ENCODE measurements around the gene CCDC85A.

Gene CCDC85A

DNA sequence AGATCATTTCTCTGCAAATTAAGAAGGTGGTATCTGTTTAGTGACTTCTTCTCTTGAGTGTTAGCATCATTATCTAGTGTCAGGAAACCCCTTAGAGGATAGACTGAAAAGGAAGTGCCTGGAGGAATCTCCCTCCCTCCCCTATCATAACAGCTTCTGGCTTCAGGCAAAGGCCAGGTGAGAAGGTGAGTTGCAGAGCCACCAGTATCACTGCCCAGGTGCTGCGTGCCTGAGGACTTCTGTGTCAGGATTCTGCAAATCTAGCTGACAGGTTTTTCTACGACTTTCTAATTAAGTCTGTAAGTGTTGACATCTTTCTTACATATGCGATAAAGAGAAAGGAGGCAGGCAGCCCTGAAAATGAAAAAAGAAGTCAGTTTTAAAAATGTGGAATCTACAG is 111.9 kb downstream of the CCDC85A start:
- no peak overlapping the region for H3K9ac ChIP-seq (ENCODE audit: low read length in 2 of 2)
- no peaks in the 10 kb centered on the region for H3K9me3 ChIP-seq (ENCODE audit: control insufficient read depth in 2 of 2, low read length in 2 of 2)
- no peak overlapping the region for H3K4me3 ChIP-seq (ENCODE audit: low read length in 2 of 2)
- H3K27ac ChIP-seq (ENCODE audit: low read length) = no peak overlapping the region
- H3K4me1 ChIP-seq (ENCODE audit: control insufficient read depth, insufficient read depth, low read length) = no peaks in the 10 kb centered on the region
- no peaks in the 10 kb centered on the region for H3K36me3 ChIP-seq (ENCODE audit: control insufficient read depth in 2 of 2, insufficient read depth in 2 of 2, low read length in 2 of 2)
- no peaks in the 10 kb centered on the region for H3K27me3 ChIP-seq (ENCODE audit: control insufficient read depth in 1 of 2, insufficient read depth in 2 of 2, low read length in 2 of 2)

DNA sequence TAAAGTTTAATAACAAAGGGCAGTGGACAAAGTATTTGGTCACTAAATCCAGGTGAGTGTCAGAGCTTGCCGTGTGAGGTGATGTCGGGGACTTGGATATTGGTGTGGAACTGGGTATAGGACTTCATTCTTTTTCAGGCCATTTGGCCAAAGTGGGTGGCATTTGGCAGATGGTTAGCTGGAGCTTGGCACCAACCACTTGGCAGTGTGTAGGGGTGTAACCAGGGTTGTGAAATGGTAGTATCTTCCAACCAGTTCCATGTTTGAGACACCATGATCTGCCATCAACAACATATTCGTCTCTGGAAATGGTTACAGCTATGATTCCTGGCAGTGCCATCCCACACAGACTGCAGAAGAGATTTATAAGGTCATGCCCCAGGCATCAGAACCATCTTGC is 113.9 kb downstream of the CCDC85A start:
- Histone ChIP-seq H3K9ac (ENCODE audit: low read length in 2 of 2) (no peak overlapping the region), H3K27ac (ENCODE audit: low read length) (no peak overlapping the region), H3K4me3 (ENCODE audit: low read length in 2 of 2) (no peak overlapping the region), H3K27me3 (ENCODE audit: control insufficient read depth in 1 of 2, insufficient read depth in 2 of 2, low read length in 2 of 2) (no peaks in the 10 kb centered on the region), H3K4me1 (ENCODE audit: control insufficient read depth, insufficient read depth, low read length) (no peaks in the 10 kb centered on the region), H3K9me3 (ENCODE audit: control insufficient read depth in 2 of 2, low read length in 2 of 2) (no peaks in the 10 kb centered on the region), H3K36me3 (ENCODE audit: control insufficient read depth in 2 of 2, insufficient read depth in 2 of 2, low read length in 2 of 2) (no peaks in the 10 kb centered on the region)

DNA sequence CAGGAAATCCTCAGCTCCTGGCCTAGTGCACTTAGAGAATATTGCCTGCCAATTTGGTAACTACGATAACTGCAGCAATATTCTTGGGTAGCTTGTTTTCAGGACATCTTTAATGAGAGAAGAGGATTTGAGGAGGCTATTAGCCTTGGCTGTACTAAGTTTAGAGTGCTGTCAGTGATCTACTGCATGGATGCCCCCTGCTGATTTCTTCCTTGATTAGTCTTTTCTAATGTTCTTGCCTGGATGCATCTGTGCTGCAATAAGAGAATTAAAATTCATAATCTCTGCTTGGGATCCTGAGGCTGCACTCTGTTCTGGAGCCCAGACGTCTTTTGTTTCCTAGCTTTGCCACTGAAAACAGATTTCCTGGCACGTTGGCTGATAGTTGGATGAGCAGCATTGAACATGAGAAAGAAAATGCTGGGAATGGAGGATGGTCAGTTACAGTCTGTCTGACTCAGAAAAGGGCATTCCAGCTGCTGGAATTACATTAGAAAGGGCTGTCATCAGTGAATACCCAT is 115.4 kb downstream of the CCDC85A start:
- Histone ChIP-seq H3K4me1 (ENCODE audit: control insufficient read depth, insufficient read depth, low read length) (no peaks in the 10 kb centered on the region), H3K4me3 (ENCODE audit: low read length in 2 of 2) (no peak overlapping the region), H3K27me3 (ENCODE audit: control insufficient read depth in 1 of 2, insufficient read depth in 2 of 2, low read length in 2 of 2) (no peaks in the 10 kb centered on the region), H3K27ac (ENCODE audit: low read length) (no peak overlapping the region), H3K36me3 (ENCODE audit: control insufficient read depth in 2 of 2, insufficient read depth in 2 of 2, low read length in 2 of 2) (no peaks in the 10 kb centered on the region), H3K9ac (ENCODE audit: low read length in 2 of 2) (no peak overlapping the region), H3K9me3 (ENCODE audit: control insufficient read depth in 2 of 2, low read length in 2 of 2) (no peaks in the 10 kb centered on the region)

DNA sequence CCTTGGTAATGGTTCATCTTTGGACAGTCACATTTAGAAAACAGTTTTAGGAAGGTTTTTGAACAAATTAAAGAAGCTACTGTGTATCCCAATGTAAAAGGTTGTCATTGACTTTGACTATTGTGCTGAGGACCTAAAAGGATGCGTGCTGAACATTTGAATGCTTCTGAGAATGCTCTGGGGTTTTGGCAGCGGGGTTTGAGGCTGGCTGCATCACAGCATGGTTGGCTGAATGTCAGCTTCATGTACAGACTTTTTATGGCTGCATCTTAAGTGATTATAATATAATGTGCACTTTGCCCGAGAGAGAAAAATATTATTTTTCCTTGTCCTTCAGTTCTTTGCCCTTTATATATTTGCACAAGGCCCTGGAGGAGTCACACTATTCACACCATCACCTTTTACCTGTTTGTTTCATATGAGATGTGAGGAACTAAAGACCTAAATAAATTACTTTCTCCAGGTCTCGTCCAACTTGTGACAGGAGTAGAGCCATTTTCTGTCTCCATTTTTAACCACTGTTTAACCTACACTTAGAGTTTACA is 125.9 kb downstream of the CCDC85A start:
- no peaks in the 10 kb centered on the region for H3K36me3 ChIP-seq (ENCODE audit: control insufficient read depth in 2 of 2, insufficient read depth in 2 of 2, low read length in 2 of 2)
- no peaks in the 10 kb centered on the region for H3K4me1 ChIP-seq (ENCODE audit: control insufficient read depth, insufficient read depth, low read length)
- no peaks in the 10 kb centered on the region for H3K9me3 ChIP-seq (ENCODE audit: control insufficient read depth in 2 of 2, low read length in 2 of 2)
- no peaks in the 10 kb centered on the region for H3K27me3 ChIP-seq (ENCODE audit: control insufficient read depth in 1 of 2, insufficient read depth in 2 of 2, low read length in 2 of 2)
- no peak overlapping the region for H3K27ac ChIP-seq (ENCODE audit: low read length)
- H3K9ac ChIP-seq (ENCODE audit: low read length in 2 of 2) = no peak overlapping the region
- no peak overlapping the region for H3K4me3 ChIP-seq (ENCODE audit: low read length in 2 of 2)

DNA sequence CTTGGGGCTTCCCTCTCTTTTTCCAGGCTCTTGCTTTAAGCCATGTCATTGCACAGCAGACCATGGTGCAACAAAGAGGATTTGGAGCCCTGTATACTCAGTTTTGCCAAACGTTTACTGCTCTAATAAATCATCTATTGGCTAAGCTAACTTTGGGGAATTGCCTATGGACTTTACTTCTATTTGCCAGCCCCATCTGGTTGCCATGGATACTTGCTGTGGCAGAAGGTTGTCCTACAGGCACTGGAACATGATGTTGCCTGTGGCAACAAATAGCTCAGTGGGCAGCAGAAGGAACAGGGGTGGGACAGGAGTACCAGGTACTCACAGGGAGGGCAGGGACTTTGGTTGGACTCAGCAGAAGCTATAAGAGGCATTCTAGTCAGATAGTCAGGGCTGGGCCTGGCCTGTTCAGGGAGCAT is 129.7 kb downstream of the CCDC85A start:
- Histone ChIP-seq H3K27me3 (ENCODE audit: control insufficient read depth in 1 of 2, insufficient read depth in 2 of 2, low read length in 2 of 2) (no peaks in the 10 kb centered on the region), H3K9ac (ENCODE audit: low read length in 2 of 2) (no peak overlapping the region), H3K36me3 (ENCODE audit: control insufficient read depth in 2 of 2, insufficient read depth in 2 of 2, low read length in 2 of 2) (no peaks in the 10 kb centered on the region), H3K27ac (ENCODE audit: low read length) (no peak overlapping the region), H3K4me1 (ENCODE audit: control insufficient read depth, insufficient read depth, low read length) (no peaks in the 10 kb centered on the region), H3K9me3 (ENCODE audit: control insufficient read depth in 2 of 2, low read length in 2 of 2) (no peaks in the 10 kb centered on the region), H3K4me3 (ENCODE audit: low read length in 2 of 2) (no peak overlapping the region)

DNA sequence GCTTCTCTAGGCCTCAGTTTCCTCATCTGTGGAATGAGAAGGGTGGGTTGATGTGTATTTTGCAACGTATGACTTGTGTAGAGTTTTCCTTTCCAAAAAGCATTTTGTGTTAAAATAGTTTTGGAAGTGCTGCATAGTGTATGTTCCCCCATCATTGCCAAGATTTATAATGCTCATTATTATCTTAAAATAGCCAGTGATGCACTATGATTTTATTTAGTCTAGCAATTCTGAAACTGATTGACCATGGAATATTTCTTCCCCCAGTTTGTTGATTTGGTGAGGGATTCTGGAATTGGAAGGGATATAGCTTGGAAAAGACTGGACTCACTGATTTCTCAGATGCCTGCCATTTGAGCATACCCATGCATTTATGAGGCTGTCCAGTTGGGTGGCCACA is 130.6 kb downstream of the CCDC85A start:
- Histone ChIP-seq H3K9me3 (ENCODE audit: control insufficient read depth in 2 of 2, low read length in 2 of 2) (no peaks in the 10 kb centered on the region), H3K36me3 (ENCODE audit: control insufficient read depth in 2 of 2, insufficient read depth in 2 of 2, low read length in 2 of 2) (no peaks in the 10 kb centered on the region), H3K4me1 (ENCODE audit: control insufficient read depth, insufficient read depth, low read length) (no peaks in the 10 kb centered on the region), H3K27me3 (ENCODE audit: control insufficient read depth in 1 of 2, insufficient read depth in 2 of 2, low read length in 2 of 2) (no peaks in the 10 kb centered on the region), H3K27ac (ENCODE audit: low read length) (no peak overlapping the region), H3K4me3 (ENCODE audit: low read length in 2 of 2) (no peak overlapping the region), H3K9ac (ENCODE audit: low read length in 2 of 2) (no peak overlapping the region)

DNA sequence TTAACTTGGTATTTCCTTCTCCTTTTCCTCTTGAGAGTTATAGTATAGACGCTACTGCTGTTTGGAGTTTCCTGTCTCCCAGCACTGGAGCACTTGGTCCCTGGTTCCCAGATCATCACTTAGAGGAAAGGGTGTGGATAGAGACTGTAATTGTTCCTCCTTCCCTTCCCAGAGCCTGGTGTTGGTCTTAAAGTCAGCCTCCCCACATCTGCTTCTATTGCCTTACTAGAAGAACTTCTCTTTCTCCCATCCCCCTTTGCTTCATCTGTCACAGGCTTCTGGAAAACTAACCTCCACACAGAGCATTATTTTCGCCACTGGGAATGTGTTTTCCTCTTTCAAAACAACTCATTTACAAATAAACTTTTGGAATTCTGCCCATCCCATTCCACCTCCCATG is 131.0 kb downstream of the CCDC85A start:
- Histone ChIP-seq H3K36me3 (ENCODE audit: control insufficient read depth in 2 of 2, insufficient read depth in 2 of 2, low read length in 2 of 2) (no peaks in the 10 kb centered on the region), H3K4me3 (ENCODE audit: low read length in 2 of 2) (no peak overlapping the region), H3K9me3 (ENCODE audit: control insufficient read depth in 2 of 2, low read length in 2 of 2) (no peaks in the 10 kb centered on the region), H3K9ac (ENCODE audit: low read length in 2 of 2) (no peak overlapping the region), H3K4me1 (ENCODE audit: control insufficient read depth, insufficient read depth, low read length) (no peaks in the 10 kb centered on the region), H3K27ac (ENCODE audit: low read length) (no peak overlapping the region), H3K27me3 (ENCODE audit: control insufficient read depth in 1 of 2, insufficient read depth in 2 of 2, low read length in 2 of 2) (no peaks in the 10 kb centered on the region)

DNA sequence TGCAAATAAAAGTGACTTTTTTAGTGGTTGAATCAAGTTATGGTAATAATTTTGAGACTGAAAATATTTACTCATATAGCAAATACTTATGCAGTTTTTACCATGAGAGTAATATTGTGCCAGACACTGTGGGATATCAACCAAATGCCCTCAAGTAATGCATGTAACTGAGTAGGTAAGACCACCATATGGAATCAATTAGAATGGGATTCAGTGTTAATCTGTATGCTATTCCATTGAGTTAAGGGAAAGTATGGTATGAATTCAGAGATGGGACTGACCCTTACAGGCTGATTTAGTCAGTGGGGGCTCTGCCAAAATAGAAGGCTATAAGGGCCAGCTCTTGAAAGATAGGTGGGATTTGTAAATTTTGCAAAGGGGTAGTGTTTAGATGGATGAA is 131.6 kb downstream of the CCDC85A start:
- no peaks in the 10 kb centered on the region for H3K36me3 ChIP-seq (ENCODE audit: control insufficient read depth in 2 of 2, insufficient read depth in 2 of 2, low read length in 2 of 2)
- no peaks in the 10 kb centered on the region for H3K27me3 ChIP-seq (ENCODE audit: control insufficient read depth in 1 of 2, insufficient read depth in 2 of 2, low read length in 2 of 2)
- H3K4me3 ChIP-seq (ENCODE audit: low read length in 2 of 2) = no peak overlapping the region
- H3K9ac ChIP-seq (ENCODE audit: low read length in 2 of 2) = no peak overlapping the region
- H3K9me3 ChIP-seq (ENCODE audit: control insufficient read depth in 2 of 2, low read length in 2 of 2) = no peaks in the 10 kb centered on the region
- H3K4me1 ChIP-seq (ENCODE audit: control insufficient read depth, insufficient read depth, low read length) = no peaks in the 10 kb centered on the region
- H3K27ac ChIP-seq (ENCODE audit: low read length) = no peak overlapping the region

DNA sequence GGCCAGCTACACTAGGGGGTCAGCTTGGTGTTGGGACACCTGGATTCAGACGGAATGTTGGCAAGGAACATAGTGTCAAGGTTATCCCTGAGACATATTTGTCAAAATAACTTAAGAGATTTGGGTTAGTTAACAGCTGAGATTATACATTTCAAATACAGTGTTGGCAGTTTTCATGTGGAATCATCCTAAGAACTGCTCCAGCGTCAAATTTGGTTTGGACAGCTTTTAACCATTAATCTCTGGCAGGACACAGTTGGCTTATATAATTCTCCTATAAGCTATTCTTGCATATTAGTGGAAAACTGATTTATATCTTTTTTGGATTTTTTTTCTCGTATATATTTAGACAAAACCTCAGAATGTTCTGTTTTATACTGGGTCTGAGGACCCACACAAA is 132.2 kb downstream of the CCDC85A start:
- no peaks in the 10 kb centered on the region for H3K27me3 ChIP-seq (ENCODE audit: control insufficient read depth in 1 of 2, insufficient read depth in 2 of 2, low read length in 2 of 2)

DNA sequence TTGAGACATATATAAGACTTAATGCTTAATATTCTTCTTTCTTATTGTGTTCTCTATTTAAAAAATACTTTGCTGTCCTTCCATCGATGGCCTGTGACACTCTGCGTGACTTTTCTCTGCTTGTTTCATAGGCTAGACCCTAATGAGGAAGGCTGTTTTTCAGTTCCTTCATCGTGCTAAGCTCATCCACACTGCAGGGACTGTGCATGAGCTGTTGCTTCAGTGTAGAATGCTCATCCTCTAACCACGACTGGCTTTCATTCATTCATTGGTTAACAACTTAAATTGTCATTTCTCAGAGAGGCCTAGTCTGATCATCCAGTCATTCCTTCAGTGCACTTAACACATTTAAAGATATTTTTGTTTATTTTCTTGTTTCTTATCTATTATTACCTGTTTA is 134.4 kb downstream of the CCDC85A start:
- Histone ChIP-seq H3K4me3 (ENCODE audit: low read length in 2 of 2) (no peak overlapping the region), H3K27ac (ENCODE audit: low read length) (no peak overlapping the region), H3K36me3 (ENCODE audit: control insufficient read depth in 2 of 2, insufficient read depth in 2 of 2, low read length in 2 of 2) (no peaks in the 10 kb centered on the region), H3K27me3 (ENCODE audit: control insufficient read depth in 1 of 2, insufficient read depth in 2 of 2, low read length in 2 of 2) (no peaks in the 10 kb centered on the region), H3K4me1 (ENCODE audit: control insufficient read depth, insufficient read depth, low read length) (no peaks in the 10 kb centered on the region), H3K9ac (ENCODE audit: low read length in 2 of 2) (no peak overlapping the region), H3K9me3 (ENCODE audit: control insufficient read depth in 2 of 2, low read length in 2 of 2) (no peaks in the 10 kb centered on the region)

More for the DNA sequence above, 132.2 kb downstream of the CCDC85A start:
- Histone ChIP-seq H3K27ac (ENCODE audit: low read length) (no peak overlapping the region), H3K9ac (ENCODE audit: low read length in 2 of 2) (no peak overlapping the region), H3K9me3 (ENCODE audit: control insufficient read depth in 2 of 2, low read length in 2 of 2) (no peaks in the 10 kb centered on the region), H3K36me3 (ENCODE audit: control insufficient read depth in 2 of 2, insufficient read depth in 2 of 2, low read length in 2 of 2) (no peaks in the 10 kb centered on the region), H3K4me1 (ENCODE audit: control insufficient read depth, insufficient read depth, low read length) (no peaks in the 10 kb centered on the region), H3K4me3 (ENCODE audit: low read length in 2 of 2) (no peak overlapping the region)

DNA sequence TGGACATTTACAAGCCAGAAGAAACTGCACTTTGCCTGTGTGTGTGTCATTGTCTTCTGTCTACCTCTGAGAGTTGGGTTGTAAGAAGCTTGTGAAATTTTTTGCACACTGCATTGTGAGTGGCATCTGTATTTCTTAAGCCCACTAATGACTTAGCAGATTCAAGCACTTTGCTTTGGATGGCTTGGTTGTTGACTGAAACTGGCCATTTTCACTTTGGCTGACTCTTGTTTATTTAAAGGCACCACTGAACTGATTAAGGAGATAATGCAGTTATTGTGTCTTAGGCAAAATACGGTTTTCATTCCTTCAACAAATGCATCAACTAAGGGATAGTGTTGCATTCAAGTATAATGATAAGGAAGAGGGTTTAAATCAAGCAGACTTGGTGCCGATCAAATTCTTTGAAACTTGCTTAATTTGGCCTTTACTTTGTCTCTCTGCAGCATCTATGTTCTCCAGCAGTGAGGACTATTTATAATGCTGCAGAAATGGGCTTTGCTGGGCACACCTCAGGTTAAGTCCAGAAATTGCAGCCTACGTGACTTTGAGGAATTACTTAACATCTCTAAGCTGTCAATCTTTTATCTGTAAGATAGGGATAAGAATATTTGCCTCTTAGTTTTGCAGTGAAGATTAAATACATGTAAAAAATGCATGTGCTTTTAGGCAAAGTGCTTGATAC is 142.0 kb downstream of the CCDC85A start:
- H3K36me3 ChIP-seq (ENCODE audit: control insufficient read depth in 2 of 2, insufficient read depth in 2 of 2, low read length in 2 of 2) = no peaks in the 10 kb centered on the region
- H3K4me1 ChIP-seq (ENCODE audit: control insufficient read depth, insufficient read depth, low read length) = no peaks in the 10 kb centered on the region
- H3K27ac ChIP-seq (ENCODE audit: low read length) = no peak overlapping the region
- H3K27me3 ChIP-seq (ENCODE audit: control insufficient read depth in 1 of 2, insufficient read depth in 2 of 2, low read length in 2 of 2) = no peaks in the 10 kb centered on the region
- H3K9ac ChIP-seq (ENCODE audit: low read length in 2 of 2) = no peak overlapping the region
- H3K9me3 ChIP-seq (ENCODE audit: control insufficient read depth in 2 of 2, low read length in 2 of 2) = no peaks in the 10 kb centered on the region
- H3K4me3 ChIP-seq (ENCODE audit: low read length in 2 of 2) = no peak overlapping the region

Measured in stomach smooth muscle (tissue), 2 donors.